HFF-Myc (cell line): ENCODE measurements around the gene NABP1.

Source experiments
- DNase-seq: peaks from one replicate; pipeline ENCODE4 v3.0.0-alpha.2; 2011; ENCODE audit warnings: low read depth; ENCODE audit errors: extremely low read depth
- H3K4me3 ChIP-seq: replicated peaks from 2 replicates; pipeline ENCODE4 v1.5.1; 2011; ENCODE audit warnings: low read depth, mild to moderate bottlenecking, control low read depth, low read length
- CTCF ChIP-seq: IDR thresholded peaks from 2 replicates; pipeline ENCODE4 v1.5.1; 2012; ENCODE audit warnings: mild to moderate bottlenecking, low read depth, low read length, control low read depth; ENCODE audit errors: missing control alignments

The NABP1 gene

DNA sequence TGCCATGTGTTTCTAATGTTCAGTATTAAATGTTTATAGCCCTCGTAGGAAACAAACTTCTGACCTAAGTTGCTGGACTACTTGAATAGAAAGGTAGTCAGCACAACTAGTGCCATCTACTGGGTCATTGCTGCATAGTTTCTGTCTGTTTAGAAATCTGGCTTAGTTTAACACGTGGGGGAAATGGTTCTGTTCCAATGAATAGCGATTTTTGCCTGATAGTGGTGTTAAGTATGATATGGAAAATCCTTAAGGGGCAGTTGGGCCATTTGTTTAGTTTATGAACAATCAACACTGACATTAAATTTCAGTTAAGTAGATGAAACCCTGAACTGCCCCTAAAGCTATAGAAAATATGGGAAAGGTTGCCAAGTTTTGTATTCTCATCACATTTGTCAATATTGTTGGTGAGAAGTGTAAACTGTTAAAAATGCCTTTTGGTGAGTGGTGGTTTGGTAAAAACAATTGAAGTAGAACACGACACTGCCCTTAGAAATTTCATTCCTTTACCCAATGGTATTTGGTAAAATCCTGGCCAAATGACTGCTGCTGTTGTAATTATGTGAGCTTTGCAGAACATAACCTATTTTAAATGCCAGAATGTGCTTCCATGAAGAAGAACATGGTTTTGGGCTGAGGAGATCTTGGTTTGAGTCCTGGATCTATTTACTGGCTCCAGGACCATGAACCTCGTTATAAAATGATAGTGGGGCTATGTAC is 13.2 kb downstream of the NABP1 start:
- TF ChIP-seq CTCF: peak; percentile 68

DNA sequence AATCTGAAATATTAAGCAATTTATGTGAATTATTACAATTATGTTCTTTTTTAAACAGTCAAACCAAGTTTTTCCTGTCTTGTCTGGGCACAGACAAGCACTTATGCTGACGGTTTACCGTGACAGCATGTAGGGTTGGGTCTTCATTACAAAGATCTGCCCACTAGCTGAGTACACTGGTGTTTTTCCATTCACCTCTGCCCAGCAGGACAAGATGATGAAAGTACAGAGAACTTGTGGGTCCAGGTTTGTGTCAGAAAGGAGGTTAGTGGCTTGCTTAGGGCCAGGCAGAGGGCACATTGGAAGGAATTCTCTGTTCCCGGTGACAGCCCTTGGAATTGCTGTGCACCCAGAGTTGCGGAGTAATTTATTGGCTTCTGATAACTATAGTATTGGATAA is 14.0 kb downstream of the NABP1 start:
- no peak for TF ChIP-seq CTCF
- H3K4me3 ChIP-seq: no peak overlapping the region
- no peak for DNase-seq

More for the DNA sequence above, 13.2 kb downstream of the NABP1 start:
- H3K4me3 ChIP-seq: no peak overlapping the region
- peak; percentile 88 for DNase-seq

DNA sequence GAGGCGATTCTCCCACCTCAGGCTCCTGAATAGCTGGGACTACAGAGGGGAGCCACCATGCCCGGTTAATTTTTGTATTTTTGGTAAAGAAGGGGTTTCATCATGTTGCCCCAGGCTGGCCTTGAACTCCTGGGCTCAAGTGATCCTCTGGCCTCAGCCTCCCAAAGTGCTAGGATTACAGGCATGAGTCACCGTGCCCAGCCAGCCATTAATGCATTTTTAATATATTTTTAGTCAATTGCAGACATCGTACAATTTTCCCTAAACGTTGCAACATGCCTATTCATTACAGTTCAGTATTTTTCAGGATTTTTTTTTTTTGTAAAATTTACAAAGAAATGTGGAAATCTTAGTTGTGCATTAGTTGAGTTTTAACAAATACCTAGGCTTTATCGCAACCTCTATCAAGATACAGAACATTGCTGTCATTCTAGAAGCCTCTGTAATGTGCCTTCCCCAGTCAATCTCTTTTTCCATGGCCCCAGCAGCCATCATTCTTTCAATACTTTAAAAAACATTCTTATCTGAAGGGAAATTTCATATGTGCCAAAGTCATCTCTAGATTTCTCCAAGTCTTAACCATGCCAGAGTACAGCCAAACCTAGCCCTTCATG is 14.7 kb downstream of the NABP1 start:
- no peak for TF ChIP-seq CTCF
- H3K4me3 ChIP-seq: no peak overlapping the region
- DNase-seq: no peak

- no peak for DNase-seq
- no peak for TF ChIP-seq CTCF
- H3K4me3 ChIP-seq: no peak overlapping the region
These were observed 15.2 kb downstream of the NABP1 start for GRCh38 chr2:191693166-191693565.

DNA sequence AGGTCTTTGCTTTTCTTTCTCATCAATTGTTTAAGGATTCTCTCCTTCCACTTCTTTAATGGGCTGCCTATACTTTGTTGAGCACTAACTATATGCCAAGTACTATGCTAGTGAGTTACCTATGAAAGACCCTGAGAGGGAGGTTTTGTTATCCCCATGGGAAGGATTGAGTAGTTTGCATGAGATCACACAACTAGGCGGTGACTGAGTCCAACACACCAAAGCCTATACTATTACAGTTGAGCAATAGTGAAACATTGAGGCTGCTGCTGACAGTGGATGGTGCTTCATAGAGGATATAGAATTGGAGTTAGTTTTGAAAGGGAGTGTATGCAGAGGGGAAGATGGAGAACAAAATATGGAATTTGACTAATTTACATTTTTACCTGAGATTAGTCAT is 15.8 kb downstream of the NABP1 start:
- TF ChIP-seq CTCF: no peak
- DNase-seq: no peak
- H3K4me3 ChIP-seq: no peak overlapping the region

DNA sequence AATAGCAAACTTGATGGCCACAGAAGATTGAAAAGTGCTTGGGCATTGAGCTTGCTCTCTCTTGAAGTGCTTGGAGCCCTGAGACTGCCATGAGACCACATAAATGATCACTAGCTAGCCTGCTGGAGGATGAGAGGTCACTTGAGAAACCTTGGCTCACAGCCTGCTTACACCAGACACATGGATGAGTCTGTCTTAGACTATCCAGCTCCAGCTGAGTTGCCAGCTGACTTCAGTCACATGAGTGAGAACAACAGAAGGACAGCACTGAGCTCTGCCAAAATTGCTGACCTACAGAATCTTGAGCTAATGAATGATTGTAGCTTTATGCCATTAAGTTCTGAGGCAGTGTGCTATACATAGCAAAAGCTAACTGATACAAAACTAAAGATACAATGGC is 18.1 kb downstream of the NABP1 start:
- no peak overlapping the region for H3K4me3 ChIP-seq
- no peak for TF ChIP-seq CTCF

More for the DNA sequence above, 18.1 kb downstream of the NABP1 start:
- DNase-seq: peak; percentile 68
